ENCODE results near the gene CILP2. TPM values are rescaled to one million over a fixed set of nuclear protein-coding genes. Genes with fewer than 3 reads are reported as not detected.

CILP2 gene
- polyA plus RNA-seq, 1 experiment = 0.20 TPM

DNA sequence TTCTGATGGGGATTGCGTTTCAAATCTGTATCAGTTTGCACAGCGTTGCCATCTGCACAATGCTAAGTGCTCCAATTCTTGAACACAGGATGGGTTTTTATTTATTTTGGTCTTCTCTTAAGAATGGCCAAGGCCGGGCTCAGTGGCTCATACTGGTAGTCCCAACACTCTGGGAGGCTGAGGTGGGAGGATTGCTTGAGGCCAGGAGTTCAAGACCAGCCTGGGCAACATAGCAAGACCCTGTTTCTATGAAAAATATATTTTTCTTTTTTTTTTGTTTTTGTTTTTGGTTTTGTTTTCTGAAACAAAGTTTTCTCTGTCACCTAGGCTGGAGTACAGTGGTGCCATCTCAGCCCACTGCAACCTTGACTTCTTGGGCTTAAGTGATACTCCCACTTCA, 14.9 kb upstream of the CILP2 start:
- TF ChIP-seq, protein P1, sequence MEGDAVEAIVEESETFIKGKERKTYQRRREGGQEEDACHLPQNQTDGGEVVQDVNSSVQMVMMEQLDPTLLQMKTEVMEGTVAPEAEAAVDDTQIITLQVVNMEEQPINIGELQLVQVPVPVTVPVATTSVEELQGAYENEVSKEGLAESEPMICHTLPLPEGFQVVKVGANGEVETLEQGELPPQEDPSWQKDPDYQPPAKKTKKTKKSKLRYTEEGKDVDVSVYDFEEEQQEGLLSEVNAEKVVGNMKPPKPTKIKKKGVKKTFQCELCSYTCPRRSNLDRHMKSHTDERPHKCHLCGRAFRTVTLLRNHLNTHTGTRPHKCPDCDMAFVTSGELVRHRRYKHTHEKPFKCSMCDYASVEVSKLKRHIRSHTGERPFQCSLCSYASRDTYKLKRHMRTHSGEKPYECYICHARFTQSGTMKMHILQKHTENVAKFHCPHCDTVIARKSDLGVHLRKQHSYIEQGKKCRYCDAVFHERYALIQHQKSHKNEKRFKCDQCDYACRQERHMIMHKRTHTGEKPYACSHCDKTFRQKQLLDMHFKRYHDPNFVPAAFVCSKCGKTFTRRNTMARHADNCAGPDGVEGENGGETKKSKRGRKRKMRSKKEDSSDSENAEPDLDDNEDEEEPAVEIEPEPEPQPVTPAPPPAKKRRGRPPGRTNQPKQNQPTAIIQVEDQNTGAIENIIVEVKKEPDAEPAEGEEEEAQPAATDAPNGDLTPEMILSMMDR (IDR thresholded peaks at IDR 0.05; ENCODE audit: low read depth, low read length) = no peak
- CTCF ChIA-PET = no interaction called here
- DNase-seq (ENCODE audit: low read depth, low spot score) = no peak
- POLR2A ChIA-PET = no interaction called here
- Histone ChIP-seq H3K27ac (ENCODE audit: low read depth, low read length) (no peak overlapping the region), H3K4me3 (ENCODE audit: low read depth, low read length) (no peak overlapping the region), H3K27me3 (ENCODE audit: control insufficient read depth, insufficient read depth, low read length) (no peaks in the 10 kb centered on the region), H3K9me3 (ENCODE audit: control insufficient read depth, insufficient read depth, low read length) (peaks cover 2% of the 10 kb centered on the region)

DNA sequence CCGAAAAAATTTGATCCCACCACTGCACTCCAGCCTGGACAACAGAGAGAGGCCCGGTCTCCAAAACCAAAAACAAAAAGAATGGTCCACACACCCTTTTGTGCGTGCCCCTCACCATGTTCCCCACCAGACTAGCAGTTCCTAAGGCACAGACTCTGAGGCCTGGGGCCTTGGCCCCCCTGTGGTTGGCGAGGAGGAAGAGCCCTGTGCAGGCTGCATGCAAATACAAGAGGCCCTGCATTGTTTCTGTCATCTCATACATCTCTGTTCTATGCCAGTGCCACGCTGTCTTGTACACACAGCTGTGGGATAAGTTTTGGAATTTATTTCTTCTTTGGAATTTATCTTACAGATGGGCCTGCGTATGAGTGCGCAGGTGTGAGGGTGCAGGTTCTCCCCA, 14.0 kb upstream of the CILP2 start:
- H3K9me3 ChIP-seq (ENCODE audit: control insufficient read depth, insufficient read depth, low read length) = peaks cover 2% of the 10 kb centered on the region
- no peak for DNase-seq (ENCODE audit: low read depth, low spot score)
- CTCF ChIA-PET = no interaction called here
- TF ChIP-seq, protein P1 (IDR thresholded peaks at IDR 0.05; ENCODE audit: low read depth, low read length) = no peak
- H3K4me3 ChIP-seq (ENCODE audit: low read depth, low read length) = no peak overlapping the region
- POLR2A ChIA-PET = no interaction called here
- H3K27me3 ChIP-seq (ENCODE audit: control insufficient read depth, insufficient read depth, low read length) = no peaks in the 10 kb centered on the region
- no peak overlapping the region for H3K27ac ChIP-seq (ENCODE audit: low read depth, low read length)

DNA sequence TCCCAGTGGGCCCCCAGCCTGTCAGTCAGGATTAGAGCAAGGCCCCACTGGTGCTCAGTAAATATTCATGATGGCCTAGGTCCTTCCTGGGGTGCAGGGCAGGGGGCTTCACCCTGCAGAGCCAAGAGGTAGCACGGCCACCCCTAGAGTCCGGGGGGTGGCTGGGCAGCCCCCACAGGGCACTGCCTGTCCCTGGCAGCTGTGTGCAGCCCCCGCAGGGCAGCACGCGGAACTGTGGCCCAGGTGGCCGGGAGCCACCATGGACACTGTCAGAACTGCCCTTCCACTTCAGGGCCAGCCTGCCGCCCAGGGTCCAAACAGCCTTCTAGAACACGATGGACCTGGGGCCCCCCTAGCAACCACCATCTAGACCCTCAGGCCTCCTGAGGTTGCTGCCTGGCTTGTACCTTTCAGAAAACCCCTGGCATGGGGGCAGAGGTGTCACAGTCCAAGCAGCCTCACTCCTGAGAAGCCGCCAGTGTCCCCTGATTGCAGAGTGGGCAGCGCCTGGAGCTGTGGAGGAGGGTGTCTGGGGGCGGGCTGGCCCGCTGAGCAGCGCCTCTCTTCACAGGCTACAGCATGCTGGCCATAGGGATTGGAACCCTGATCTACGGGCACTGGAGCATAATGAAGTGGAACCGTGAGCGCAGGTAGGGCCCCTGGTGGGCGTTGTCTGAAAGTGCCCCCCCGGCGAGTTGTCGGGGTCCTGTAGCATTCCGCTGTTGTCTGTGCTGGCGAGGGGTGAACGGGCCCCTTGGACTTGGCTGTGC, 12.3 kb upstream of the CILP2 start:
- TF ChIP-seq, protein P1 (IDR thresholded peaks at IDR 0.05; ENCODE audit: low read depth, low read length) = no peak
- ChIA-PET CTCF (no interaction called here), POLR2A (no interaction called here)
- H3K27me3 ChIP-seq (ENCODE audit: control insufficient read depth, insufficient read depth, low read length) = no peaks in the 10 kb centered on the region
- peaks cover 2% of the 10 kb centered on the region for H3K9me3 ChIP-seq (ENCODE audit: control insufficient read depth, insufficient read depth, low read length)
- no peak for DNase-seq (ENCODE audit: low read depth, low spot score)
- H3K27ac ChIP-seq (ENCODE audit: low read depth, low read length) = no peak overlapping the region
- no peak overlapping the region for H3K4me3 ChIP-seq (ENCODE audit: low read depth, low read length)

DNA sequence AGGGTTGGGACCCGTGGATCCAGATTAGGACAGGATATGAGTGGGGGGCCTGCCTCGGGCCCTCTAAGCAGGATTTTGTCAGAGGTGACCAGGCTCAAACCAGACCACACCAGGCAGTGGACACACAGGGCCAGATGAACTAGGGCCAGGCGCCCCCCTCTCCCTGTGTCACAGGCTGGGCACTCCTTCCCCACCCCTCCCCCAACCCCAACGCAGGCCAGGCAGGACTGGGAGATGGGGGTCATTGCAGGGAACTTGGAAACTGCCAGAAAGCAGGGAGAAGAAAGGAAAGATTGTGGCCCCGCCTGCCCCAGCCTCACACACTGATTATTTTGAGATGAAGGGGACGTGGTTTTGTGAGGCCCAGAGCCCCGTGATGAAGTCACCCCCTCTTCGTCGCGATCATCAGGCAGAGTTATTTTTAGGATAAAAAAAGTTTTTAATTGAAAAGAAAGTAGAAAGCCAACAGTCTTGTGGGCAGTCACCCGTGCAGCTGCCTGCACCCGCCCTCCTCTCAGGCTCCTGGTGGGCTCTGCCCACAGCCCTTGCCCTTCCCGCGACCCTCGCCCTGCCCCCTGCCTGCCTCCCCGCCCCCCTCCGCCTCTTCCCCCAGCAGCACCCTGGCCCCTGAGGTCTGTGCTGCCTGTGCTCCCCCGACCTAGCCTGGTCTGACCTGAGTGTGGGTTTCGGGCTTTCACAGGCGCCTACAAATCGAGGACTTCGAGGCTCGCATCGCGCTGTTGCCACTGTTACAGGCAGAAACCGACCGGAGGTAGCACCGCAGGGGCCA, 11.3 kb upstream of the CILP2 start:
- H3K27me3 ChIP-seq (ENCODE audit: control insufficient read depth, insufficient read depth, low read length) = no peaks in the 10 kb centered on the region
- no peaks in the 10 kb centered on the region; the same call in 1 of the 2 replicates for H3K9me3 ChIP-seq (ENCODE audit: control insufficient read depth, insufficient read depth, low read length)
- DNase-seq (ENCODE audit: low read depth, low spot score) = no peak
- no peak overlapping the region for H3K4me3 ChIP-seq (ENCODE audit: low read depth, low read length)
- POLR2A ChIA-PET = no interaction called here
- CTCF ChIA-PET = interaction anchor here (1.4 kb wide), 1 partner anchor 27 kb away, joined by 3 read pairs; no protein-coding TSS in a partner anchor
- H3K27ac ChIP-seq (ENCODE audit: low read depth, low read length) = no peak overlapping the region
- TF ChIP-seq, protein P1 (IDR thresholded peaks at IDR 0.05; ENCODE audit: low read depth, low read length) = no peak

DNA sequence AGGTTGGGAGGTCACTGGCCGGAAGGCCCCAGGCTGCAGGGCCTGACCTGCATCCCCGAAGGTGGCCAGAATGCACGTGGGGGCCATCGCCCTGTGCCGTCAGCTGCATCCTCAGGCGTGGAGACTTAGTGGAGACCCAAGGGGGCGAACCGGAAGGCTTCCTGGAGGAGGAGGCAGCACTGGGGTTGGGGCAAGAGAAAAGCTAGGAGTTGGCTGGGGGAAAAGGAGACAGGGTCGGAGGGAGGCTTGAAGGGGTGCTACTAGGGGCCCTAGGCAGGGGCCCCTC, 10.8 kb upstream of the CILP2 start:
- POLR2A ChIA-PET = no interaction called here
- no peak overlapping the region for H3K27ac ChIP-seq (ENCODE audit: low read depth, low read length)
- TF ChIP-seq, protein P1 (IDR thresholded peaks at IDR 0.05; ENCODE audit: low read depth, low read length) = no peak
- H3K27me3 ChIP-seq (ENCODE audit: control insufficient read depth, insufficient read depth, low read length) = no peaks in the 10 kb centered on the region
- no peaks in the 10 kb centered on the region; the same call in 1 of the 2 replicates for H3K9me3 ChIP-seq (ENCODE audit: control insufficient read depth, insufficient read depth, low read length)
- H3K4me3 ChIP-seq (ENCODE audit: low read depth, low read length) = no peak overlapping the region
- no peak for DNase-seq (ENCODE audit: low read depth, low spot score)
- CTCF ChIA-PET = interaction anchor here (1.4 kb wide), 1 partner anchor 27 kb away, joined by 3 read pairs; no protein-coding TSS in a partner anchor
